Loucy (cell line): ENCODE results near the gene HPS1.
A peak's percentile ranks its signal among the peaks of the same experiment; 100 is the strongest.

Experiments used
- H2AFZ ChIP-seq: fragments of 200-600 bp; sonication (generic); 2 replicates; pipeline ENCODE4 v1.6.0; 2016; ENCODE audit warnings: antibody characterized with exemption, mild to moderate bottlenecking, low read length, moderate library complexity
- H3F3A ChIP-seq: fragments of 200-600 bp; 2 replicates; pipeline ENCODE4 v1.6.0; 2016; ENCODE audit warnings: antibody characterized with exemption, low read depth, mild to moderate bottlenecking
- H3K27me3 ChIP-seq: fragments of 200-600 bp; sonication (generic); 2 replicates; pipeline ENCODE4 v1.6.1; 2014; ENCODE audit warnings: low read length, mild to moderate bottlenecking; ENCODE audit not compliant: insufficient read depth, poor library complexity, severe bottlenecking
- H3K36me3 ChIP-seq: fragments of 200-600 bp; sonication (generic); 2 replicates; pipeline ENCODE4 v1.6.1; 2016; ENCODE audit warnings: low read length; ENCODE audit not compliant: insufficient read depth
- H3K4me1 ChIP-seq: fragments of 200-600 bp; sonication (generic); 2 replicates; pipeline ENCODE4 v1.5.1; 2014; ENCODE audit warnings: low read length, mild to moderate bottlenecking; ENCODE audit not compliant: insufficient read depth, poor library complexity, severe bottlenecking
- H3K4me2 ChIP-seq: fragments of 200-600 bp; sonication (generic); 2 replicates; pipeline ENCODE4 v1.6.0; 2014; ENCODE audit warnings: antibody characterized with exemption, low read length, low read depth, mild to moderate bottlenecking; ENCODE audit not compliant: poor library complexity, severe bottlenecking
- H3K4me3 ChIP-seq: fragments of 200-600 bp; sonication (generic); 2 replicates; pipeline ENCODE4 v1.5.1; 2014; ENCODE audit warnings: low read length, mild to moderate bottlenecking, mixed read lengths; ENCODE audit not compliant: poor library complexity, severe bottlenecking
- H3K79me2 ChIP-seq: fragments of 200-600 bp; sonication (generic); 2 replicates; pipeline ENCODE4 v1.6.1; 2014; ENCODE audit warnings: low read length; ENCODE audit not compliant: insufficient read depth
- H3K9ac ChIP-seq: fragments of 200-600 bp; sonication (generic); 2 replicates; pipeline ENCODE4 v1.6.0; 2014; ENCODE audit warnings: mild to moderate bottlenecking, low read depth, low read length, moderate library complexity; ENCODE audit not compliant: poor library complexity, severe bottlenecking
- H3K9me2 ChIP-seq: fragments of 200-600 bp; sonication (generic); replicated peaks from 2 replicates; pipeline ENCODE4 v1.6.1; 2016; ENCODE audit warnings: low read depth, low read length, mixed read lengths
- H3K9me3 ChIP-seq: fragments of 200-600 bp; sonication (generic); 2 replicates; pipeline ENCODE4 v1.6.1; 2014; ENCODE audit warnings: mild to moderate bottlenecking, antibody characterized with exemption, low read length, low read depth; ENCODE audit not compliant: insufficient read depth
- H4K20me1 ChIP-seq: fragments of 200-600 bp; sonication (generic); 2 replicates; pipeline ENCODE4 v1.6.0; 2014; ENCODE audit warnings: antibody characterized with exemption, low read length, mild to moderate bottlenecking; ENCODE audit not compliant: insufficient read depth, poor library complexity, severe bottlenecking
- EZH2phosphoT487 ChIP-seq: fragments of 200-600 bp; IDR thresholded peaks from 2 replicates; pipeline ENCODE4 v1.6.1; 2018; ENCODE audit warnings: antibody characterized with exemption, mild to moderate bottlenecking, moderate library complexity, borderline replicate concordance
- TF ChIP-seq, protein P1 (sequence below): fragments of 200-600 bp; sonication (generic); conservative IDR thresholded peaks from 2 replicates; pipeline ENCODE4 v1.5.1; 2014; ENCODE audit warnings: mild to moderate bottlenecking, antibody characterized with exemption, low read length

Gene HPS1

DNA sequence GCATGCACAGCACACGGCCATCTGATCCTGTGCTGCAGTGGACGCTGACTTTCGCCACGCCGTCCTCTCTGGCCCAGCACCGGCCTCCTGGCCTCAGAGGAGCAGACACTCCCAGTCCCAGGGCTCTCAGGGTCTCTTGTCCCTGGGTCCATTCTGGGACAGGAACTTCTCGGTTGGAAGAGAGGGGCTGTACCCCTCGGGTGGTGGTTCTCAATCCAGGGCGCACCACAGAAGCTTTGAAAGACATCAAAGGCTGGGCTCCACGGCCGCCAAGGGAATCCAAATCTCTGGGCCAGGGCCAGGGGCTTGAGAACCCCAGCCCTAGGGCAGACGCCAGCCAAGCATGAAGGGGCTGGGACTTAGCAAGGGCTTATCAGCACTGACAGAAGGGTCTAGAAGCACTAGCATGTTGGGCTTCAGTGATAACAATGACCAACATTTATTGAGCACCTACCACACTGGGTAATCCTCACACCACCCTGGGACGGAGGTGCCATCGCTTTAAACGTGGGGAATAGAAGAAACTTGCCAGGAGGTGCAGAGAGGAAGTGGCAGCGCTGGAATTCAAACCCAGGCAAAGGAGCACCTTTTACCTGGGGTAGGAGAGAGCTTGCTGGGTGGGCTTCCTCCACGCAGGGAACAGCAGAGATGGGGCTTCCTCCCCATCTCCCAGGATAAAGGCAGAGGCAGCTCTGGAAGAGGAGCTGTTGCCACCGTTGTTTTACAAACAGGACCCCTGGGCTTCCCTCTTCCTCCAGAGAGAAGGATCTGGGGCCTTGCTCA lies 29.9 kb downstream of the HPS1 start:
- no peaks in the 10 kb centered on the region for H3K27me3 ChIP-seq
- H4K20me1 ChIP-seq: no peaks in the 10 kb centered on the region
- peaks cover 11% of the 10 kb centered on the region for H3K79me2 ChIP-seq
- H3K9me3 ChIP-seq: no peaks in the 10 kb centered on the region
- TF ChIP-seq EZH2phosphoT487: no peak
- TF ChIP-seq, protein P1, sequence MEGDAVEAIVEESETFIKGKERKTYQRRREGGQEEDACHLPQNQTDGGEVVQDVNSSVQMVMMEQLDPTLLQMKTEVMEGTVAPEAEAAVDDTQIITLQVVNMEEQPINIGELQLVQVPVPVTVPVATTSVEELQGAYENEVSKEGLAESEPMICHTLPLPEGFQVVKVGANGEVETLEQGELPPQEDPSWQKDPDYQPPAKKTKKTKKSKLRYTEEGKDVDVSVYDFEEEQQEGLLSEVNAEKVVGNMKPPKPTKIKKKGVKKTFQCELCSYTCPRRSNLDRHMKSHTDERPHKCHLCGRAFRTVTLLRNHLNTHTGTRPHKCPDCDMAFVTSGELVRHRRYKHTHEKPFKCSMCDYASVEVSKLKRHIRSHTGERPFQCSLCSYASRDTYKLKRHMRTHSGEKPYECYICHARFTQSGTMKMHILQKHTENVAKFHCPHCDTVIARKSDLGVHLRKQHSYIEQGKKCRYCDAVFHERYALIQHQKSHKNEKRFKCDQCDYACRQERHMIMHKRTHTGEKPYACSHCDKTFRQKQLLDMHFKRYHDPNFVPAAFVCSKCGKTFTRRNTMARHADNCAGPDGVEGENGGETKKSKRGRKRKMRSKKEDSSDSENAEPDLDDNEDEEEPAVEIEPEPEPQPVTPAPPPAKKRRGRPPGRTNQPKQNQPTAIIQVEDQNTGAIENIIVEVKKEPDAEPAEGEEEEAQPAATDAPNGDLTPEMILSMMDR: no peak
- H2AFZ ChIP-seq: no peak overlapping the region
- no peaks in the 10 kb centered on the region for H3F3A ChIP-seq
- H3K4me3 ChIP-seq: no peak overlapping the region
- H3K9me2 ChIP-seq: no peaks in the 10 kb centered on the region
- no peak overlapping the region for H3K9ac ChIP-seq
- H3K36me3 ChIP-seq: peaks cover 2% of the 10 kb centered on the region; the same call in 1 of the 2 replicates
- H3K4me1 ChIP-seq: peaks cover 11% of the 10 kb centered on the region
- H3K4me2 ChIP-seq: no peak overlapping the region

DNA sequence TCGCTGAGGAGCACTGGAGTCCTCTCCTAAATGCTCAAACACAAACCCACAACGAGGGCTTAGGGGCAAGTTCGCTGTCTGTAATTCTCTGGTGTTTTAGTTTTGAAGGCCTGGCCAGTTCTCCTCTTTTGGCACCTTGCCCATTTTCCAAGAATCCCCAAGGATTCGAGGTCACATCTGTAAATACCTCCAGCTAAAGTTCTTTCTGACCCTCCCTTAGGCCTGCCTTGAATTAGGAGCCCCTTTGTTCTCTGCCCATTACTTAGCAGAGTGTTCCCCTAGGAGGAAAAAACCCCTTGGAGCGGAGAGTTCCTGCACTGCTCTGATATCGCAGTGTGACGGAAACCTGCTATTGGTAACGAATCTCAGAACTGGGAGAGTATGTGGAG lies 31.0 kb downstream of the HPS1 start:
- Histone ChIP-seq H3K9ac (peak overlapping the region; percentile 87), H3K27me3 (no peaks in the 10 kb centered on the region), H2AFZ (0 out of 2 replicates have a peak overlapping the region, but pooled peaks have one; percentile 2), H3K4me3 (no peak overlapping the region), H3K4me2 (peak overlapping the region; percentile 98), H4K20me1 (no peaks in the 10 kb centered on the region), H3K9me2 (no peaks in the 10 kb centered on the region), H3K4me1 (peaks cover 11% of the 10 kb centered on the region), H3F3A (no peaks in the 10 kb centered on the region), H3K9me3 (no peaks in the 10 kb centered on the region), H3K36me3 (peaks cover 2% of the 10 kb centered on the region; the same call in 1 of the 2 replicates), H3K79me2 (peaks cover 11% of the 10 kb centered on the region)
- TF ChIP-seq, protein P1: no peak
- no peak for TF ChIP-seq EZH2phosphoT487

DNA sequence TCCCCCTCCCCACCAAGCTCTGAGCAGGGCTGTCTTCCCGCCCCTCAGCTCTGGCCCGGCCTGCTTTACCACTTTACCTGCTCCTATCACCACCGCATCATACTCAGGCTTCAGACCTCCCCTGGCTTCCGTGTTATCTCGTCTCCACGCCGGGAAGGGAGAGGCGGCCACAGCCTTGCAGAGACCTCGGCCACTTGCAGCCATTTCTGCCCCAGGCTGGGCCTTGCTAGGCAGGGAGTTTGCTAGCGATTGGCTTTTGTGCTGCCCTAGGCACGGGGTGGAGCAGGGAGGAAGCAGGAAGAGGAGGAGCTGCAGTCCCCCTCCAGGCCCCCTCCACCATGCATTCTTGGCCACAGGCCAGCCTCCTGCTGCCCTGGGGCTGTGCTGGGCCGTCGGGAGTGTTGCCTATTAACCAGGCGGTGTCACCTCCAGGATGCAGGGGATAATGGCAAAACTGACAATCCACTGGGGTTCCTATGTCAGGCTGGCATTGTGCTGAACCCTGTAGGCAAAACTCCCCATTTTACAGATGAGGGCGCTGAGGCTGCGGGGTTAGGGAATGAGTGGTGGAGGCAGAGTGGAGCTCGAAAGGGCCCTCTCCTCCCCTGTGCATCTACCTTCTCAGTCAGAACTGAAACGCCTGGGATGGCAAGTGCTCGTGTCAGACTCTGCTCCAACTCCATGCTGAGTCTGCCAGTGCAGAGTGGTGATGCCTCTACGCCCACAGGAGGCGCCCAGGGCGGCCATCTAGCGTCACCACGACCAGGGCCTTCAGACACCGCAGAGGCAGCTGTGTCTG lies 31.6 kb downstream of the HPS1 start, which contains the start of gene PYROXD2:
Gene PYROXD2, minus strand, starts transcription at position 251 of the 799 bp plus-strand sequence. Its CDS starts 47 bp downstream, at position 204.
- TF ChIP-seq EZH2phosphoT487: no peak
- TF ChIP-seq, protein P1: no peak
- Histone ChIP-seq H3K9me2 (no peaks in the 10 kb centered on the region), H3K27me3 (no peaks in the 10 kb centered on the region), H4K20me1 (no peaks in the 10 kb centered on the region), H2AFZ (peak within 1 kb of the TSS; percentile 80), H3K4me3 (peak within 1 kb of the TSS; percentile 86), H3K36me3 (peaks cover 2% of the 10 kb centered on the region; the same call in 1 of the 2 replicates), H3K4me1 (peaks cover 11% of the 10 kb centered on the region), H3K79me2 (peaks cover 11% of the 10 kb centered on the region), H3F3A (no peaks in the 10 kb centered on the region), H3K9ac (peak within 1 kb of the TSS; percentile 87), H3K4me2 (peak within 1 kb of the TSS; percentile 98), H3K9me3 (no peaks in the 10 kb centered on the region)
